Activated gamma-delta T cell treated with Interleukin-2 at 50 U/mL for 16 hours (primary cell): ENCODE results near the gene GPR55.

Source experiments
- DNase-seq: peaks from one replicate; pipeline ENCODE4 v3.0.0-alpha.2; 2020

The GPR55 gene

GRCh38 chr2:230865307-230865765 is 59.7 kb downstream of the GPR55 start:
- no peak for DNase-seq

- DNase-seq: peak; percentile 68
These were observed 60.3 kb downstream of the GPR55 start, which contains the start of gene ITM2C for GRCh38 chr2:230864605-230865306. ITM2C (plus strand) TSS chr2:230864942; CDS start chr2:230865026, 84 bp downstream.

- DNase-seq: no peak
These were observed 60.9 kb downstream of the GPR55 start for GRCh38 chr2:230864122-230864604.

- no peak for DNase-seq
These were observed 61.5 kb downstream of the GPR55 start for GRCh38 chr2:230863442-230864121.

- DNase-seq: no peak
These were observed 62.0 kb downstream of the GPR55 start for GRCh38 chr2:230863031-230863430.

- DNase-seq: no peak
These were observed 62.8 kb downstream of the GPR55 start for GRCh38 chr2:230862292-230862691.

GRCh38 chr2:230861552-230862255 is 63.3 kb downstream of the GPR55 start:
- DNase-seq: no peak
